HepG2 (cell line): Measurements from ENCODE around the gene AZI2. TPM values are rescaled to one million over a fixed set of nuclear protein-coding genes. Genes with fewer than 3 reads are reported as not detected.

Experiments used
- ATAC-seq: fragments of 200-7000 bp; cut with Tn5 transposase; 3 replicates; pipeline ENCODE4 v1.9.1; 2020; ENCODE audit warnings: mild to moderate bottlenecking, moderate library complexity
- BruUV-seq: library from RNA; stranded (reverse); fragments of 400-500 nt; replicated peaks from 2 replicates; lab custom pipeline; 2021; lab: Mats Ljungman, UMichigan
- CTCF ChIA-PET: fragments of 300-600 bp; formaldehyde crosslinking; extraction: SDS; loops from one replicate; lab custom pipeline; 2021; ENCODE audit warnings: low total read pairs, inconsistent platforms, low intra/inter-chr PET ratio; lab: Yijun Ruan, JAX
- POLR2A ChIA-PET: fragments of 350-600 bp; sonication (Branson Sonifier 250); formaldehyde crosslinking; loops from one replicate; lab custom pipeline; 2020; ENCODE audit warnings: antibody characterized with exemption, inconsistent platforms; lab: Yijun Ruan, JAX
- DNase-seq: peaks from one replicate; pipeline ENCODE4 v3.0.0-alpha.2; 2015; ENCODE audit warnings: low spot score
- FAIRE-seq: peaks from 3 replicates; lab custom pipeline; 2011; peaks lifted over from hg19 to GRCh38; lab: Jason Lieb, UNC
- H2AFZ ChIP-seq: one replicate; pipeline ENCODE4 v1.6.1; 2011; ENCODE audit warnings: low read length, inconsistent platforms
- H3K27ac ChIP-seq: fragments of 300-600 bp; 3 replicates; pipeline ENCODE4 v1.8.0; 2011; ENCODE audit warnings: mixed run types, mild to moderate bottlenecking, mixed read lengths, low read length, inconsistent platforms; ENCODE audit not compliant: insufficient read depth; ENCODE audit errors: extremely low read length
- H3K27me3 ChIP-seq, 2 experiments: fragments of 200-600 bp in 1 of 2; 2 replicates in 1 of 2; 3 replicates in 1 of 2; pipeline versions ENCODE4 v1.6.0 to v1.8.0; 2011; ENCODE audit warnings: low read length in 2 of 2, mild to moderate bottlenecking in 2 of 2, moderate library complexity in 2 of 2, inconsistent platforms in 1 of 2; ENCODE audit not compliant: insufficient read depth in 2 of 2, control insufficient read depth in 1 of 2
- H3K36me3 ChIP-seq, 2 experiments: fragments of 200-600 bp in 1 of 2; replicated peaks in 1 of 2; 2 replicates in 1 of 2; 3 replicates in 1 of 2; pipeline versions ENCODE4 v1.5.1 to v1.8.0; 2011; ENCODE audit warnings: low read length in 2 of 2, inconsistent platforms in 1 of 2; ENCODE audit not compliant: insufficient read depth in 2 of 2, control insufficient read depth in 1 of 2
- H3K4me1 ChIP-seq: 2 replicates; pipeline ENCODE4 v1.5.1; 2012; ENCODE audit warnings: low read length, inconsistent platforms; ENCODE audit not compliant: insufficient read depth
- H3K4me2 ChIP-seq: 2 replicates; pipeline ENCODE4 v1.6.0; 2011; ENCODE audit warnings: low read depth, low read length, inconsistent platforms
- H3K4me3 ChIP-seq, 3 experiments: fragments of 200-600 bp in 1 of 3; sonication (generic), shearing (Covaris generic) in 1 of 3; replicated peaks in 1 of 3; 2 replicates each; pipeline ENCODE4 v1.5.1; 2011 to 2016; ENCODE audit warnings: low read length in 3 of 3, inconsistent platforms in 2 of 3, low read depth in 2 of 3, mild to moderate bottlenecking in 2 of 3, control low read depth in 1 of 3, mixed read lengths in 1 of 3; ENCODE audit not compliant: insufficient read depth in 1 of 3
- H3K79me2 ChIP-seq: one replicate; pipeline ENCODE4 v1.6.1; 2011; ENCODE audit warnings: low read length, inconsistent platforms; ENCODE audit not compliant: insufficient read depth
- H3K9ac ChIP-seq: 2 replicates; pipeline ENCODE4 v1.6.0; 2011; ENCODE audit warnings: mild to moderate bottlenecking, low read depth, low read length, inconsistent platforms; ENCODE audit not compliant: insufficient read depth
- H3K9me3 ChIP-seq: 2 replicates; pipeline ENCODE4 v1.5.1; 2012; ENCODE audit warnings: mild to moderate bottlenecking, low read length
- H4K20me1 ChIP-seq: 2 replicates; pipeline ENCODE4 v1.6.0; 2011; ENCODE audit warnings: inconsistent platforms, mild to moderate bottlenecking, low read length, moderate library complexity; ENCODE audit not compliant: insufficient read depth
- CEBPB ChIP-seq: IDR thresholded peaks from 2 replicates; pipeline ENCODE4 v1.6.1; 2011; ENCODE audit warnings: low read depth, low read length, improper control_type of control experiment, borderline replicate concordance
- ZNF468 ChIP-seq: sonication (generic); formaldehyde crosslinking; IDR thresholded peaks from 2 replicates; pipeline ENCODE4 v1.8.0; 2022; ENCODE audit warnings: mild to moderate bottlenecking, moderate library complexity, missing genetic modification reagents
- ZNF614 ChIP-seq: IDR thresholded peaks from 2 replicates; pipeline ENCODE4 v1.6.1; 2018; ENCODE audit warnings: missing biosample characterization, missing genetic modification reagents, inconsistent platforms, borderline replicate concordance
- WGBS: methylation state at CpG from one replicate; pipeline ENCODE4 v1.1.6; 2017; ENCODE audit warnings: low lambda C conversion rate; 5-methylcytosine and 5-hydroxymethylcytosine counted together
- in situ Hi-C: cut with HindIII; loops from 2 replicates; pipeline ENCODE4 v1.10.0; 2017; ENCODE audit warnings: low pct_unique_long_range_greater_than_20kb; ENCODE audit not compliant: extremely low pct_ligation_motif_present
- intact Hi-C: fragments of 100-400 bp; cut with micrococcal nuclease; formaldehyde crosslinking; loops from one replicate; pipeline ENCODE4 v1.10.0; 2022; ENCODE audit not compliant: unreplicated experiment
- polyA plus RNA-seq, 8 experiments: library from polyadenylated mRNA; depleted of rRNA in 3 of 8; stranded (reverse) in 7 of 8; unstranded in 1 of 8; fragments of >200 nt; fragmentation: Illumina TruSeq in 4 of 8; extraction: Trizol in 4 of 8; gene quantifications; 2 replicates each; pipeline versions ENCODE4 v1.2.1 to v1.2.3, GENCODE V29; 2011 to 2016; ENCODE audit warnings: low read depth in 4 of 8, missing spikeins in 1 of 8, mixed read lengths in 1 of 8; ENCODE audit not compliant: insufficient read depth in 1 of 8
- total RNA-seq, 5 experiments: library from RNA; depleted of rRNA; stranded (reverse); fragments of >200 nt; fragmentation: Illumina TruSeq; extraction: Trizol; gene quantifications; 2 replicates each; pipeline ENCODE4 v1.2.3, GENCODE V29; 2016; ENCODE audit warnings: low read depth in 1 of 5
- TF ChIP-seq, protein P1 (sequence below): sonication (generic); formaldehyde crosslinking; IDR thresholded peaks from 2 replicates; pipeline ENCODE4 v1.8.1; 2023; ENCODE audit warnings: mild to moderate bottlenecking, inconsistent platforms, moderate library complexity, missing genetic modification reagents, borderline replicate concordance

AZI2 gene
- total and polyA plus RNA-seq, 2 of the 13 experiments (the other 11 are each of a cell fraction or from before 2014, with no cell fraction given) = 43.7 to 49.8 TPM

GRCh38 chr3:28292622-28293021 is 56.0 kb downstream of the AZI2 start:
- no peaks in the 10 kb centered on the region for H3K4me1 ChIP-seq
- no peaks in the 10 kb centered on the region for H4K20me1 ChIP-seq
- FAIRE-seq (no peak), DNase-seq (no peak), ATAC-seq (no peak)
- no peaks in the 10 kb centered on the region for H3K9me3 ChIP-seq
- H3K27ac ChIP-seq = no peak overlapping the region
- H2AFZ ChIP-seq = no peak overlapping the region
- BruUV-seq = no TSS peak
- peaks cover 0 to 7% of the 10 kb centered on the region in 2 experiments; a peak in 2 of 5 replicates for H3K36me3 ChIP-seq
- H3K27me3 ChIP-seq = no peaks in the 10 kb centered on the region
- H3K9ac ChIP-seq = no peak overlapping the region
- ChIA-PET CTCF (no interaction called here), POLR2A (no interaction called here)
- in situ Hi-C loops = no loop called here
- 94% methylated on average over 4 of the region's 4 CpGs for whole genome bisulfite sequencing
- TF ChIP-seq ZNF614 (CRISPR knock-in tag) (no peak), CEBPB (peak; percentile 76), ZNF468 (CRISPR knock-in tag) (no peak)
- H3K4me2 ChIP-seq = no peak overlapping the region
- intact Hi-C loops = no loop called here
- no peak overlapping the region for H3K4me3 ChIP-seq
- peaks cover 3% of the 10 kb centered on the region for H3K79me2 ChIP-seq

DNA sequence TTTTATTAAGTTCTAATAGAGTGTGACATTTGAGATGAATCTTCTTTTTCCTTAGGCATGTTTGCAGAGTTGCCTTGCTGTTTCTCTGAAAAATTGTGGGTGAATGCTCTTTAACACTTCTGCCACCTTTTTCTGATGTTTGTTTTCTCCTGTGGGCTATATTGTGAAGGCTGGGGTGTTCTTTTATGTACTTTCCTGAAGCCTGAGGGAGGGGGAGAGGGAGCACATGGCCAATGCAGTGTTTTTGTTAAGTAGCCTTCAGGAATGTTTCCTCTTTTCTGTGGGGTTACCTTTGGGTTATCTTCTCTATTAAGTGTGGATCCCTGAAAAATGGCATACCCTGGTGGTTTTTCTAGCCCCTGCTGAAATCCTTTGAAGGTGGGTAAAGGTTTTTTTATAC is 57.0 kb downstream of the AZI2 start:
- H3K79me2 ChIP-seq = peaks cover 3% of the 10 kb centered on the region
- peaks cover 0 to 7% of the 10 kb centered on the region in 2 experiments; a peak in 2 of 5 replicates for H3K36me3 ChIP-seq
- no peak overlapping the region for H3K4me2 ChIP-seq
- DNase-seq (no peak), FAIRE-seq (no peak), ATAC-seq (no peak)
- POLR2A ChIA-PET = no interaction called here
- no peaks in the 10 kb centered on the region for H3K9me3 ChIP-seq
- H3K4me3 ChIP-seq = no peak overlapping the region
- no peaks in the 10 kb centered on the region for H3K27me3 ChIP-seq
- TF ChIP-seq, protein P1, sequence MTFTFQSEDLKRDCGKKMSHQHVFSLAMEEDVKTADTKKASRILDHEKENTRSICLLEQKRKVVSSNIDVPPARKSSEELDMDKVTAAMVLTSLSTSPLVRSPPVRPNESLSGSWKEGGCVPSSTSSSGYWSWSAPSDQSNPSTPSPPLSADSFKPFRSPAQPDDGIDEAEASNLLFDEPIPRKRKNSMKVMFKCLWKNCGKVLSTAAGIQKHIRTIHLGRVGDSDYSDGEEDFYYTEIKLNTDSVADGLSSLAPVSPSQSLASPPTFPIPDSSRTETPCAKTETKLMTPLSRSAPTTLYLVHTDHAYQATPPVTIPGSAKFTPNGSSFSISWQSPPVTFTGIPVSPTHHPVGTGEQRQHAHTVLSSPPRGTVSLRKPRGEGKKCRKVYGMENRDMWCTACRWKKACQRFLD (CRISPR knock-in tag) = no peak
- no peak overlapping the region for H2AFZ ChIP-seq
- intact Hi-C loops (no loop called here), in situ Hi-C loops (no loop called here)
- no peak overlapping the region for H3K9ac ChIP-seq
- no TSS peak for BruUV-seq
- no peaks in the 10 kb centered on the region for H4K20me1 ChIP-seq
- no peaks in the 10 kb centered on the region for H3K4me1 ChIP-seq
- H3K27ac ChIP-seq = no peak overlapping the region
- CTCF ChIA-PET = no interaction called here
